ENCODE results near the gene DGKZ.

The DGKZ gene

GRCh38 chr11:46361283-46362155, 14.3 kb downstream of the DGKZ start:
- DNase-seq (ENCODE audit: low read depth): no peak
- no peak overlapping the region for H3K4me3 ChIP-seq (ENCODE audit: low read length)
- TF ChIP-seq, protein P1, sequence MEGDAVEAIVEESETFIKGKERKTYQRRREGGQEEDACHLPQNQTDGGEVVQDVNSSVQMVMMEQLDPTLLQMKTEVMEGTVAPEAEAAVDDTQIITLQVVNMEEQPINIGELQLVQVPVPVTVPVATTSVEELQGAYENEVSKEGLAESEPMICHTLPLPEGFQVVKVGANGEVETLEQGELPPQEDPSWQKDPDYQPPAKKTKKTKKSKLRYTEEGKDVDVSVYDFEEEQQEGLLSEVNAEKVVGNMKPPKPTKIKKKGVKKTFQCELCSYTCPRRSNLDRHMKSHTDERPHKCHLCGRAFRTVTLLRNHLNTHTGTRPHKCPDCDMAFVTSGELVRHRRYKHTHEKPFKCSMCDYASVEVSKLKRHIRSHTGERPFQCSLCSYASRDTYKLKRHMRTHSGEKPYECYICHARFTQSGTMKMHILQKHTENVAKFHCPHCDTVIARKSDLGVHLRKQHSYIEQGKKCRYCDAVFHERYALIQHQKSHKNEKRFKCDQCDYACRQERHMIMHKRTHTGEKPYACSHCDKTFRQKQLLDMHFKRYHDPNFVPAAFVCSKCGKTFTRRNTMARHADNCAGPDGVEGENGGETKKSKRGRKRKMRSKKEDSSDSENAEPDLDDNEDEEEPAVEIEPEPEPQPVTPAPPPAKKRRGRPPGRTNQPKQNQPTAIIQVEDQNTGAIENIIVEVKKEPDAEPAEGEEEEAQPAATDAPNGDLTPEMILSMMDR (conservative IDR thresholded peaks at IDR 0.05; ENCODE audit: low read depth, low read length): no peak

DNA sequence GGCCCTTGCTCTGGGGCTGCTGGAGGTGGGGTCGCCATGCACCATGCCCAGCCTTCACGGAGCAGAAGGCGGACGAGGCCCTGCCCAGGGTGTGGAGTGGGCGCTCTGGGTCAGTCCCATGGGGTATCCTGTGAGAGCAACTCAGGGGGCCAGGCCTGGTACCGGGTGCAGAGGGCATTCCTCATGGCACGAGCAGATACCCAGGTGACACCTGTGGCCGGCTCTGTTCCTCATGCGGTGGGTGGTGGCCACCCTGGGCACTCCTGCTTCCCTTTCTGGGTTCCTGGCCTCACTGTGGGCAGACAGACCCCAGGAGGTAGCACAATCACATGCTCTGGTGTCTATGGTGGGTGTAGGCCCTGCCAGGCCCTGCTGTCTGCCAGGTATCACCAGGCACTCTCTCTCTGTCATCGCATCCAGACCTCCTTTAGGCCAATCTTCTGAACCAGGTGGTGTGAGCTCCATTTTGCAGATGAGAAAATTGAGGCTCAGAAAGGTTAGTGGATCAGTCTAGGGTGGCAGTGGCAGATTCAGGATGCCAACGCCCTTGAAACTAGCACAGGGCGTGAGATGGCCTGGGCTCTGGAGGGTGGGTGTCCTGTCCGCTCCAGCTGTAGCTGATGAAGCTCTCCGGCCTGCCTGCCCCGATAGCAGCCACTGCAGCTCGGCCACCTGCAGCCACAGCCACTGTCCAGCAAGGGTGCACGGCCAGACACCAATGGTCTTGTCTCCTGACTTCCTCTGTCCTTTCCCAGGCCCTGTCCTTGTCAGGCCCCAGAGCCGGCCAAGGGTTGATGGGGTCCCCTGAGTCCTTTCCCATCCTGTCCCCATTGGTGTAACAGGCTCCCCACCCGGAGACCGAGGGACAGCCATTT, 15.1 kb downstream of the DGKZ start:
- TF ChIP-seq, protein P1 (conservative IDR thresholded peaks at IDR 0.05; ENCODE audit: low read depth, low read length): no peak
- H3K4me3 ChIP-seq (ENCODE audit: low read length): no peak overlapping the region
- DNase-seq (ENCODE audit: low read depth): no peak

- TF ChIP-seq, protein P1 (conservative IDR thresholded peaks at IDR 0.05; ENCODE audit: low read depth, low read length): no peak
- no peak overlapping the region for H3K4me3 ChIP-seq (ENCODE audit: low read length)
- no peak for DNase-seq (ENCODE audit: low read depth)
Measured at GRCh38 chr11:46363031-46363407, 15.8 kb downstream of the DGKZ start.

- TF ChIP-seq, protein P1 (conservative IDR thresholded peaks at IDR 0.05; ENCODE audit: low read depth, low read length): peak; percentile 38
- H3K4me3 ChIP-seq (ENCODE audit: low read length): no peak overlapping the region
- DNase-seq (ENCODE audit: low read depth): no peak
Measured at GRCh38 chr11:46363455-46364005, 16.3 kb downstream of the DGKZ start.

DNA sequence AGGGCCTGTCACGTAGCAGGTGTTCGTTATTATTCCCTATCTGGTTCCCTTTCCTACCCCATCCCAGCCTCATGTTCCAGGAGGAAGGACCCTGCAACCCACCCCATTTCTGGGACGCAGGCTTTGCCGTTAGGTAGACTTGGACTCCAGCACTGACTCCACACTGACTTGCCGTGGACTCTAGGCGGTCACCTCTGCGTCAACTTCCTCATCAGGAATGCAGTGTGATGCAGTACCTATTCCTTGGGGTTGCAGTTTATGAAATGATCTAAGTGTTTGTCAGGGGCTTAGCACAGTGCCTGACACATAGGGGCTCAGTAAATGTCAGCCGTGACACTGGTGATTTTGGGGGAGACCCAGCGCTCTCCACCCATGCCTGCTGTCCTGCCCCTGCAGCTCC, 16.8 kb downstream of the DGKZ start:
- DNase-seq (ENCODE audit: low read depth): no peak
- TF ChIP-seq, protein P1 (conservative IDR thresholded peaks at IDR 0.05; ENCODE audit: low read depth, low read length): no peak
- no peak overlapping the region for H3K4me3 ChIP-seq (ENCODE audit: low read length)

GRCh38 chr11:46364791-46365190, 17.5 kb downstream of the DGKZ start:
- TF ChIP-seq, protein P1 (conservative IDR thresholded peaks at IDR 0.05; ENCODE audit: low read depth, low read length): no peak
- no peak for DNase-seq (ENCODE audit: low read depth)

More at GRCh38 chr11:46364791-46365190, 17.5 kb downstream of the DGKZ start:
- no peak overlapping the region for H3K4me3 ChIP-seq (ENCODE audit: low read length)
